ENCODE results near the gene FBXL12.
"Not testable (repeated sequence)": the region's sequence is repeated elsewhere in the genome, so short reads cannot be mapped to it uniquely, and the experiment has no call there.

Gene FBXL12

GRCh38 chr19:9791552-9792205 is 27.2 kb downstream of the FBXL12 start:
- peak; percentile 76 to 81 for DNase-seq

- DNase-seq: not testable (repeated sequence)
Measured at GRCh38 chr19:9791073-9791367, 27.9 kb downstream of the FBXL12 start.

- not testable (repeated sequence) for DNase-seq
Measured at GRCh38 chr19:9789579-9789978, 29.3 kb downstream of the FBXL12 start.

GRCh38 chr19:9789066-9789465 is 29.8 kb downstream of the FBXL12 start:
- no peak for DNase-seq

- not testable (repeated sequence) for DNase-seq
Measured at GRCh38 chr19:9788604-9789003, 30.3 kb downstream of the FBXL12 start.

- no peak for DNase-seq
Measured at GRCh38 chr19:9786819-9787218, 32.1 kb downstream of the FBXL12 start.

- DNase-seq: no peak
Measured at GRCh38 chr19:9786342-9786741, 32.5 kb downstream of the FBXL12 start.

GRCh38 chr19:9785367-9786331 is 33.2 kb downstream of the FBXL12 start:
- peak; percentile 85 for DNase-seq

- not testable (repeated sequence) for DNase-seq
Measured at GRCh38 chr19:9784163-9784496, 34.7 kb downstream of the FBXL12 start.

- DNase-seq: no peak
Measured at GRCh38 chr19:9782338-9782737, 36.5 kb downstream of the FBXL12 start.

- DNase-seq: peak; percentile 89 to 93
Measured at GRCh38 chr19:9768175-9769112, 50.4 kb downstream of the FBXL12 start, which contains the start of gene ZNF846. Gene ZNF846, minus strand, starts transcription at chr19:9768738. Its CDS starts 3,788 bp downstream, at chr19:9764950.
